ENCODE results near the gene EYS. TPM values are rescaled to one million over a fixed set of nuclear protein-coding genes. Genes with fewer than 3 reads are reported as not detected.

Gene EYS
- total and polyA plus RNA-seq, 9 of the 15 experiments (the other 6 are each of a cell fraction or from before 2014, with no cell fraction given) = 0.03 to 0.36 (median 0.10) TPM; not detected in 2

DNA sequence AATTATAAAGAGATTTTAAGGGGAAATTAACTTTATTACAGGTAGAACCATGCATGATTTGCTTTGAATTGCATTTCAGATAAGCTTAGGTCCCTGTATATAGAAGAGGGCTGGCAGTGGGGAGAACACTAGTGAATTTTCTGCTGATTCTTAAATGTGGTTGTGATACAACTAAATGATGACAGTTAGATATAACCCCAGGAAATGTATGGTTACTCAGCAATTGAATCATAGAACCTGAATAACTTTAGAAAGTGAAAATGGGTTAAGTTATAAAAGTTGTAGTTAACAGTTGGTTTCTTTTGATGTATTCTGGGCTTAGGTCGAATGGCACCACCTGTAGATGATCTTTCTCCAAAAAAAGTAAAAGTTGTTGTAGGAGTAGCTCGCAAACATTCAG, 2001.3 kb downstream of the EYS start:
- H3K79me2 ChIP-seq (ENCODE audit: control insufficient read depth, insufficient read depth, low read length) = no peaks in the 10 kb centered on the region
- 83% methylated on average over 2 of the region's 2 CpGs for WGBS (ENCODE audit: insufficient coverage, low coverage, missing lambda C conversion rate)
- H3K27me3 ChIP-seq (ENCODE audit: control insufficient read depth in 2 of 2, insufficient read depth in 2 of 2, low read length in 2 of 2) = no peaks in the 10 kb centered on the region
- no peaks in the 10 kb centered on the region for H3K4me1 ChIP-seq (replicated peaks in 1 of 2; ENCODE audit: control insufficient read depth in 2 of 2, insufficient read depth in 2 of 2, low read length in 2 of 2)
- H3K4me3 ChIP-seq = no peak overlapping the region
- no peak overlapping the region for H2AFZ ChIP-seq (ENCODE audit: low read depth, low read length)
- H3K36me3 ChIP-seq (ENCODE audit: control insufficient read depth, insufficient read depth, low read length) = peaks cover 93% of the 10 kb centered on the region
- H3K9ac ChIP-seq (ENCODE audit: insufficient read depth in 1 of 2, low read depth in 2 of 2, low read length in 2 of 2) = no peak overlapping the region
- H3K27ac ChIP-seq (ENCODE audit: extremely low read depth, low read depth, low read length) = no peak overlapping the region
- DNase-seq (ENCODE audit: extremely low read depth in 1 of 4, low spot score in 3 of 4) = no peak
- no TSS peak for BruUV-seq (replicated peaks)
- POLR2A ChIA-PET = no interaction called here
- no peaks in the 10 kb centered on the region for H3K9me1 ChIP-seq (ENCODE audit: control insufficient read depth, insufficient read depth, low read length)
- in situ Hi-C loops (cut with MboI) = no loop called here
- TF ChIP-seq, protein P1, sequence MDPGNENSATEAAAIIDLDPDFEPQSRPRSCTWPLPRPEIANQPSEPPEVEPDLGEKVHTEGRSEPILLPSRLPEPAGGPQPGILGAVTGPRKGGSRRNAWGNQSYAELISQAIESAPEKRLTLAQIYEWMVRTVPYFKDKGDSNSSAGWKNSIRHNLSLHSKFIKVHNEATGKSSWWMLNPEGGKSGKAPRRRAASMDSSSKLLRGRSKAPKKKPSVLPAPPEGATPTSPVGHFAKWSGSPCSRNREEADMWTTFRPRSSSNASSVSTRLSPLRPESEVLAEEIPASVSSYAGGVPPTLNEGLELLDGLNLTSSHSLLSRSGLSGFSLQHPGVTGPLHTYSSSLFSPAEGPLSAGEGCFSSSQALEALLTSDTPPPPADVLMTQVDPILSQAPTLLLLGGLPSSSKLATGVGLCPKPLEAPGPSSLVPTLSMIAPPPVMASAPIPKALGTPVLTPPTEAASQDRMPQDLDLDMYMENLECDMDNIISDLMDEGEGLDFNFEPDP (CRISPR knock-in tag; IDR thresholded peaks at IDR 0.05) = no peak
- TF ChIP-seq ZNF184 (CRISPR knock-in tag; IDR thresholded peaks at IDR 0.05) (no peak), PML (IDR thresholded peaks at IDR 0.05; ENCODE audit: low read length) (no peak), FOXK1 (CRISPR knock-in tag; IDR thresholded peaks at IDR 0.05; ENCODE audit: borderline replicate concordance) (no peak), ZNF174 (CRISPR knock-in tag; IDR thresholded peaks at IDR 0.05) (no peak), MAFK (IDR thresholded peaks at IDR 0.05; ENCODE audit: low read length) (no peak), U2AF1 (optimal IDR thresholded peaks at IDR 0.05; ENCODE audit: low read depth, low read length) (no peak), PURB (CRISPR knock-in tag; IDR thresholded peaks at IDR 0.05; ENCODE audit: low read depth) (no peak), TFAM (CRISPR knock-in tag; conservative IDR thresholded peaks at IDR 0.05) (no peak)
- FAIRE-seq = no peak
- no peaks in the 10 kb centered on the region for H3K9me3 ChIP-seq (replicated peaks; ENCODE audit: control insufficient read depth, insufficient read depth, low read depth, low read length)
- CTCF ChIA-PET (ENCODE audit: low intra/inter-chr PET ratio) = no interaction called here
- H3K4me2 ChIP-seq (ENCODE audit: insufficient read depth, low read length) = no peak overlapping the region
- intact Hi-C loops (cut with micrococcal nuclease) = no loop called here
- ATAC-seq = no peak
- H4K20me1 ChIP-seq (replicated peaks; ENCODE audit: control insufficient read depth, insufficient read depth, low read length) = no peaks in the 10 kb centered on the region
